ENCODE measurements around the gene STAU1.
"Not testable (repeated sequence)": the region's sequence is repeated elsewhere in the genome, so short reads cannot be mapped to it uniquely, and the experiment has no call there.

Gene STAU1

DNA sequence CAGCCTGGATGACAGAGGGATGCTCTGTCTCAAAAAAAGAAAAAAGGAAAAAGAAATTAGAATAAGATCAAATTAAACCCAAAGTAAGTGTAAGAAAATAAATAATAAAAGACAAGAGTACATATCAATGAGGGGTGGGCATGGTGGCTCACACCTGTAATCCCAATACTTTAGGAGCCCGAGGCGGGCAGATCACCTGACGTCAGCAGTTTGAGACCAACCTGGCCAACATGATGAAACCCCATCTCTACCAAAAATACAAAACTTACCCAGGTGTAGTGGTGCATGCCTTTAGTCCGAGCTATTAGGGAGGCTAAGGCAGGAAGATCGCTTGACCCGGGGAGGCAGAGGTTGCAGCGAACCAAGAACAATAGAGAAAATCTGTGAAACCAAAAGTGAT lies 14.9 kb upstream of the STAU1 start:
- no peak for DNase-seq (ENCODE audit: low read depth)

DNA sequence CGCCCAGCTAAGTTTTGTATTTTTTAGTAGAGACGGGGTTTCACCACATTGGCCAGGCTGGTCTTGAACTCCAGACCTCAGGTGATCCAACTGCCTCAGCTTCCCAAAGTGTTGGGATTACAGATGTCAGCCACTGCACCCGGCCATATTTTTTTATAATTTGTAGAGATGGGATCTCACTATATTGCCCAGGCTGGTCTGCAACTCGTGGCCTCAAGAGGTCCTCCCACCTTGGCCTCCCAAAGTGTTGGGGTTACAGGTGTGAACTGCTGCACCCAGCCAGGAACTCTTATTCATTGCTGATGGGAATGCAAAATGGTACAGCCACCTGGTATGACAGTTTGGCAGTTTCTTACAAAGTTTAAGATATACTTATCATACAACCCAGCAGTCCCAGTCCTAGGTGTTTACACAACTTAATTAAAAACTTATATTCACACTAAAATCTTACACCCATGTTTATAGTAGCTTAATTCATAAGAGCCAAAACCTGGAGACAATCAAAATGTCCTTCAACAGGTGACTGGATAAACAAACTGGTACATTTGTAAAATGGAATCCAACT lies 11.7 kb upstream of the STAU1 start:
- no peak for DNase-seq (ENCODE audit: low read depth)

DNA sequence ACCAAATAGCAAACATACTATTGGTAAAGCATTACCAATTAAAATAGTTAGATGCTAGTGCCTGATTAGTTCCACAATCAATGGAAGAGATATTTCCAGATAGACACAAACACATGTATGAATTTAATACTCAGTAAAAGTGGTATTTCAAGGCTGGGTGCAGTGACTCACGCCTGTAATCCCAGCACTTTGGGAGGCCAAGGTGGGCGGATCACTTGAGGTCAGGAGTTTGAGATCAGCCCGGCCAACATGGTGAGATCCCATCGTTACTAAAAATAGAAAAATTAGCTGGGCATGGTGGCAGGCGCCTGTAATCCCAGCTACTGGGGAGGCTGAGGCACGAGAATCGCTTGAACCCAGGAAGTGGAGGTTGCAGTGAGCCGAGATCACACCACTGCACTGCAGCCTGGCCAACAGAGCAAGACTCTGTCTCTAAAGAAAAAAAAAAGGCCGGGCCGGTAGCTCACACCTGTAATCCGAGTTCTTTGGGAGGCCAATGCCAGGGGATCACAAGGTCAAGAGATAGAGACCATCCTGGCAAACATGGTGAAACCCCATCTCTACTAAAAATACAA lies 4.9 kb upstream of the STAU1 start:
- not testable (repeated sequence) for DNase-seq (ENCODE audit: low read depth)

DNA sequence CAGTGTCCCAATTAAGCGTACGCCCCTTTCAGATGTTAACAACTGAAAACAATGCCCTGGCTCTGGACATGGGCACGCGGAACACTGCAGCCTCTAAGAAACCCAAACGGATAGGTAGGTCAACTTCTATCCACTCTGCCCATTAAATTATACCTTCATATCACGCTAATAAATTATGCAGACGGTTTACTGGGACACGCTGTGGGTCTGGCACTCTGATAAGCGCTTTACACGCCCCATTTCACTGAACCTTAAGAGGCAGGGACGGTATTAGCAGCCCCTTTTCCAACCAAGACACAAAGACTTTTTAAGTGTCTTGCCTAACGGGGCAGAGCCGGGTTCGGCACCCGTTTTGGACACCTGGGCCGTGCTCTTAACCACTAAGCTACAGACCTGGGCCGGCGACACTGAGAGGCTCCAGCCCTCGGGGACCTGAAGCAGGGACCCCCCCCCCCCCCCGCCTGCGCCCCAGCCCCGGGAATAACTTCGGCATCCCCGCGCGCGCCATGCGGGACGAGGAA lies 744 bp downstream of the STAU1 start:
- no peak for DNase-seq (ENCODE audit: low read depth)

DNA sequence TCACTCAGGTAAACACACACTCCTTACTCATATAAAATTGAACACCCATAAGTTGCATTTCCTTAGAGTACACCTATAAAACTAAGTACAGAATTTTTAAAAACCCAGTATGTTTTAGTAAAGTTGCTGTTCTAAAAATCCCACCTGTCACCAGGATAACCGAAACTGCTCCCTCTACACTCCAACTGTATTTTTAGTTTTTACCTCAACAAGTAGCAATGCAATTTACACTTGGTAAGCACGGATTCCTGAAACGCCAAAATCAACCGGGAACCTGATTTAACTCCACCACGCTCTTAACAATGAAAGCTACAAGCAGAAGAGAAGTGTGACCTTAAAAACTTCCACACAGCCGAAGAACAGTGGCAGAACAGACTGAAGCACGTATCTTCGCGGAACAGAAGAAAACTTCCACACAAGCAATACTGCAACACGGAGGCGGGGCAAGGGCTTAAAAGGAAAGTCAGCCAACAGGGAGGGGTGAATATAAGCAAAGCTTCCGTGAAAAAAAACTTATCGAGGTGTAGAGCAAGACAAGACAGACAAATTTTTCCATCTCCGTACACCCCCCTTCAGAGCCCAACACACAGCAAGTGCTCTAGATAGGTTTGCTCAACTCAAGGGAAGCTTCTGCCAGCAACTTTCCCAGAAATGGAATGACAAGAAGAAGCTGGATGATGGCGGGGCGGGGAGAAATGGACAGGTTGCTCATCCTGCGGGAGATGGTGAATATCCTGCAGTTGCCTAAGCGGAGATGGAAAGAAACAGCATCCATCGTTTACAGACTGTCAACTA lies 1.4 kb downstream of the STAU1 start:
- peak; percentile 40 for DNase-seq (ENCODE audit: low read depth)

DNA sequence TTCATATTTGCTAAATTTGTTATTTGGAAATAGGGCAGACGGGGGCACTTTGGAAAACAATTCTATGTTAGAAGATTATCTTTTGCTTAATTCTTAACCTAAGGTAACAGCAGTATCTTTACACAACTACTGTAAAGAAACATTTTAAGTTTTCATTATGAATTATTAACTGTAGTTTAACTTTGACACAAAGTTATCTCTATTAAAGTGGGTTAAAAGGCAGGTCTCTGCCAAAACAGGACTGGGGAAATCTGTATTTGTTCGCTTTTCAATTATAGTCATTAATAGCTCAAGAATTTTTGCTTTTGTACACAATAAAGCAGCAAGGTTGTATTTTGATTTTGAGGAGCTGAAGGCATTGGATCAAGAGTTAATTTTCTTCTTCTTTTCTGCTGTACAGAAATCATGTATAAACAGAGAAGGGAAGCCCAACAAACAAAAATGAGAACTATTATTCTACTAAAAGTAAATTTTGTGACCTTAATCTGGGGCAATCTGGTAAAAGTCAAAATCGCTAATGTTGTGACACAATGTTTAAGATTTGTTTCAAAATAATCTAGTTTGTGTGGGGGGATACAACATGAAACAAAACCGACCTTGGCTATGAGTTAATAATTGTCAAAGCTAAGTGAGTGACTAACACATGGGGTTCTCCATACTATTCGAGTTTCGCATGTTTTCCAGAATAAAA lies 2.9 kb downstream of the STAU1 start:
- no peak for DNase-seq (ENCODE audit: low read depth)

DNA sequence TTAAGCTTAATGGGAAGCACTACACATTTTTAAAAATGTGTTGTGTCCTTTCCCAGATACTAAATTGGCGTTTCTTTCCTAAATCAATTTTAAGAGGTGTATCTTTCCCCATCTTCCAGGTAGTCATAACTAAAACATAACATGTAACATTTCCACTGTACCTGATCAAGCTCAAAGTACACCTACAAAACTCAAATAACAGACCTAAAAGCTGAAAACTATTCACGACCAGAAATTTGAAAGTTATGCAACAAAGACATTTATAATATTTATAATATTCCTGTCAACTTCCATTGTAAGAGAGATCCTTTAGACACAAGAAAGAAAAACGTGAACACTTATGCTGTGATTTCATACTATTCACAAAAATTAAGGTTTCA lies 3.5 kb downstream of the STAU1 start:
- DNase-seq (ENCODE audit: low read depth): no peak

DNA sequence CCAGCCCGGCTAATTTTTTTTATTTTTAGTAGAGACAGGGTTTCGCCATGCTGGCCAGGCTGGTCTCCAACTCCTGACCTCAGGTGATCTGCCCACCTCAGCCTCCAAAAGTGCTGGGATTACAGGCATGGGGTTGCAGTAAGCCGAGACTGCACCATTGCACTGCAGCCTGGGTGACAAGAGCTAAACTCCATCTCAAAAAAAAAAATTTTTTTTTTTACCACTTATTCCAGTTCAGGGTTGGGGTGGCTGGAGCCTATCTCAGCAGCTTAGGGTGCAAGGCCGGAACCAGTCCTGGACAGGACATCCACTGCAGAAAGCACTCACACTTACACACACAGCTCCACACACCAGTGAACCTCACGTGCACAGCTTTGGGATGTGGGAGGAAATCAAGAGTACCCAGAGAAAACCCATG lies 4.0 kb downstream of the STAU1 start:
- DNase-seq (ENCODE audit: low read depth): not testable (repeated sequence)

DNA sequence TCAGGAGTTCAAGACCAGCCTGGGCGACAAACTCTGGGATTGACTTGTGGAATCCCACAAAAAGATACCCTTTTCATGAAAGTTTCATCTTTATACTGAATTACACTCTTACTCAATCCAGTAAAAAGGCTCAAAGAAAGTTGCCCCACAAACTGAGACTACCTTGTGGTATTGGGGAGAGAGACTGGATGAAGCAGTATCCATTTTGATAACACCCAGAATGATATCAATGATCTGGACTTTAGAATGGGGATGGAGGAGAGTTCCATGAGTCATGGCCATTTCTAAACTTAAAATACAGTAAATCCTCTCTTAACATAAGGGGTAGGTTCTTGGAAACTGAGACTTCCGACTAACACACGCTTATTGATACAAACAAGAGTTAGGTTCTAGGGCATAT lies 4.7 kb downstream of the STAU1 start:
- no peak for DNase-seq (ENCODE audit: low read depth)

DNA sequence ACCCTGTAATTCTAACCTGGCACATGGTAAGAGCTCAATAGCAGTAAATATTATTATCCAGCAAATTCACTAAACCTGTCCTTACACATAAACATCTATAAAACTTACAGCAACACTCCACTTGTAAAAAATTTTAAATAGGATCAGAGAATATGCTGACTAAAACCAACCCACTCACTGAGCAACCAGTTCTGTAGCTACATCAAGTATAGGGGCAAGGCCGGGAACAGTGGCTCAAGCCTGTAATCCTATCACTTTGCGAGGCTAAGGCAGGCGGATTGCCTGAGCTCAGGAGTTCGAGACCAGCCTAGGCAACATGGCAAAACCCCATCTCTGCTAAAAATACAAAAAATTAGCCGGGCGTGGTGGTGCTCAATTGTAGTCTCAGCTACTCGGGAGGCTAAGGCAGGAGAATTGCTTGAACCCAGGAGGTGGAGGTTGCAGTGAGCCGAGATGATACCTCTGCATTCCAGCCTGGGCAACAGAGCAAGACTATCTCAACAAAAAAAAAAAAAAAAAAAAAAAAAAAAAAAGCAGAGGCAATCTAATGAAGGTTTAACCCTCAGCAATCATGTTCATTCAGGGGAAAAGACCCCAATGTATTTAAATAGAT lies 6.8 kb downstream of the STAU1 start:
- DNase-seq (ENCODE audit: low read depth): no peak

DNA sequence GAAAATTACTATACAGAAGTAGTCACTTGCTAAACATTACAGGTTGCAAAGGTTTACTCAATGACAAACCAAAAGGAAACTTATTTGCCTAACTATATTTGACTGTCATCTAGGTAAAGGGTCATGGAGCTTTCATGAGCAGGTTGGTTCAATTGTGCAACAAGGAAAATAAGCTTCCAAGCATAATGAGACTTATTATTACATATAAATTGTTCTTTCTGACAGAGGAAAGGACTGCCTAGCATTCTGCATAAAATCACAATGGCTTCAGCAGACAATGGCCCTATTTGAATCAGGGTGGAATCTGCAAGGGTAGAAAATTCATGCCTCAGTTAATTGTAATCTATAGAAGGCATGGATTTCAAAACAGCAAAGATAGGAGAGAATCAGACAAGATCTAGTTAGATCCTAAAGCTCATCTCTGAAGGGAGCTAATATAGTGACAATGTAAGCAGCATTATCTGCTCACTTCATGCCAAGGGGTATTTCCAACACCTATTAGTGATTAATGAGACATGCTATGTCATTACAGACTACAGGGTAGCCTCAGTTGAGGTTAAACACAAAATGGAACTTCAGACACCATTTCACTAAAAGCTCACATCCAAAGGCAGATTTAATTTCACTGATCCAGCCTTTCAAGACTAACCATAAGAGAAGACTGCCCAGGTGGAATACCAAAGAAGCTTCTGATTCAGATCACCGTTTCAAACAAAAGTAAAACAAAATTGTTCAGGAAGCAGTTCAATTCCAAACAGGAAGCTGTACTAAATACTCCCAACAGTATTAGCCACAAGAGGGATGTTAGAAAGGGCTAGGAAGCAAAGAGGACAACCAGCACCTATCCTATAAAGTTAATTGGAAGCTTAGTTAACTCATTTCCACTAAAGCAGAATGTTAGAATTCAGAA lies 8.5 kb downstream of the STAU1 start:
- no peak for DNase-seq (ENCODE audit: low read depth)

DNA sequence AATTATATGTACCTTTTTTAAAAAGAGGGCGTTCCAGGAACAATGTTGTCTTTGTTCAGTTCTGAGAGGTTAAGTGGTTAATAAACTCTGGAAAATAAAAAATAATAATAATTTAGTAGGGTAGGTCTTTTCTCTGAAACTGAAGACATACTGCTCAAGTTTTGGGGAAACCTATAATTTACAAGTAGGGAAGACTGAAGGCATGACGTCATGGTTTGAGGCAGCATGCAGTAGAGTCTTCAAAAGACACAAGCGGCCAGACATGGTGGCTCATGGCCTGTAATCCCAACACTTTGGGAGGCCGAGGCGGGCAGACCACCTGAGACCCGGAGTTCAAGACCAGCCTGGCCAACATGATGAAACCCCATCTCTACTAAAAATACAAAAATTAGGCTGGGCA lies 14.0 kb downstream of the STAU1 start:
- no peak for DNase-seq (ENCODE audit: low read depth)

DNA sequence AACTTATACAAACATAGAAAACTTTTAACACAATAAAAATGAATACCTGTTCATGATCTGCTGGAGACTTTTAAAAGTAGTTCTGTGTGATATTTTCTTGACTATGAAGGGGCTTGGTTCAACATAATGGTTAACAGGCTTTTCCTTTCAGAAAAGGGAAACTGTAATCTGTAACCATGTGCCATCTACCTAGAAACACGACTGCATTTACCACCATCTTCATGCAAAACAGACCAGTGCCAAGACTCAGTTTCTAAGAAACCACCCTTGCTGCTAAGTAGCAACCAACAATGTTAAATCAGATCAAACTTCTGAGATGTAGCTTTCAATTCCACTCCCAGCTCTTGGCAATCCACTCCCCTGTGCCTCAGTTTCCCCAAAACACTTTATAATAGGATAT lies 15.7 kb downstream of the STAU1 start:
- no peak for DNase-seq (ENCODE audit: low read depth)

DNA sequence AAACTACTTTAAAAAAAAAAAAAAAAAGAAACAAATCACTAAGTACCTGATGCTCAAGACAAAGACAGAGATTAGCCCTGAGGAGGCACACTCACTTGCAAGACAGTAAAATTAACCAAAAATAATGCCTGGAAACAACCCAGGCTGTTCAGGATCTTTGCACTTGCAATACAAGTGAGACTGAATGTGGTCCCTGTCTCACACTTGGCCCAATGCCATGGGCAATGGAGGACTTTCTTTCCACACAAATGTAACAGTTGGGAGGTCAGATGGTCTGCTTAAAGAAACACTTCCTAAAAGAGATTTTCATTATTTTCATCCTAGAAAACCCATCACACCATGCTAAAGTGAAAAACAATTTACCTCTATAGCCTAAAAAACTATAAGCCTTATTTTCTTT lies 16.2 kb downstream of the STAU1 start:
- no peak for DNase-seq (ENCODE audit: low read depth)

DNA sequence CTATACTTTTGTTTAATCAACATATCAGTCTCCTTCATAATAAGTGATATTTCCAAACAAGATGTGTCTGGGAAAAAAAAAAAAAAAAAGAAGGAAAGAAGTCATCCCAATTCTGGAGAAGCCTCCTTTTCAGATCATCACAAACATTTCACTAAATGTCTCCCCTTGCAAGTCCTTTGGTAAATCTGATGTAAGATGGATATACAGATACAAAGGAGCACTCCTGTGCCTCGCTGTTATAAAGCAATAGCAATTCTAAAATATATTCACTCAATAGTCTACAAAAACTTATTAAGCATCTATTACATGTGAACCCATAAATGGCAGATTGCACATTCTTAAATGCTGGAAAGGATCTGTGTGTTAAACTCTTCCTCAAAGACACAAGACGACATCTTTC lies 17.4 kb downstream of the STAU1 start:
- no peak for DNase-seq (ENCODE audit: low read depth)

DNA sequence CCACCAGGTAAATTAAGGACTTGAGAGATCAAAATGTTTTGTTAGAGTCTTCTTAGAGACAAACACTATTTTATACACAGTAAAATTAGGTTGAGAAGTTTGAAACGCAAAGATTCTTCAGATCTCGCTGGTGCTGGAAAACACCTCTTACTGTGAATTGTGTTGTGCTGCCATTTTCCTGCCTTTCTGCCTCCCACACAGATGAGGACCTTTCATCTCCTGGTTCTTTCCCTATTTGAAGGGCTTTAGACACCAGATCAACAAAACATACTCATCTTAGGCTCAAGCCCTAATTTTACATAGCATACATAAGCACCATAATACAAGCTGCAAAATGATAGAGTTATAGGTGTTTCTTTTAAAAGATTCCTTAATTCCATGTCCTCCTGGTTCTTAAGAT lies 18.6 kb downstream of the STAU1 start:
- DNase-seq (ENCODE audit: low read depth): no peak

DNA sequence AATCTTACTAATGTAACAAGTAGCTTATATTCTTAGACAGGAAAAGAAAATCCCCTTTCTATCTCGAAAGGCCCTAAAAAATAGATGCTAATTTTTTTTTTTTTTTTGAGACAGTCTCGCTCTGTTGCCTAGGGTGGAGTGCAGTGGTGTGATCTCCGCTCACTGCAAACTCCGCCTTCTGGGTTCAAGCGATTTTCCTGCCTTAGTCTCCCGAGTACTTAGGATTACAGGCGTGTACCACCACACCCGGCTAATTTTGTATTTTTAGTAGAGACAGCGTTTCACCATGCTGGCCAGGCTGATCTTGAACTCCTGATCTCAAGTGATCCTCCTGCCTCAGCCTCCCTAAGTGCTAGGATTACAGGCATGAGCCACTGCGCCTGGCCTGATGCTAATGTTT lies 19.3 kb downstream of the STAU1 start:
- DNase-seq (ENCODE audit: low read depth): not testable (repeated sequence)

DNA sequence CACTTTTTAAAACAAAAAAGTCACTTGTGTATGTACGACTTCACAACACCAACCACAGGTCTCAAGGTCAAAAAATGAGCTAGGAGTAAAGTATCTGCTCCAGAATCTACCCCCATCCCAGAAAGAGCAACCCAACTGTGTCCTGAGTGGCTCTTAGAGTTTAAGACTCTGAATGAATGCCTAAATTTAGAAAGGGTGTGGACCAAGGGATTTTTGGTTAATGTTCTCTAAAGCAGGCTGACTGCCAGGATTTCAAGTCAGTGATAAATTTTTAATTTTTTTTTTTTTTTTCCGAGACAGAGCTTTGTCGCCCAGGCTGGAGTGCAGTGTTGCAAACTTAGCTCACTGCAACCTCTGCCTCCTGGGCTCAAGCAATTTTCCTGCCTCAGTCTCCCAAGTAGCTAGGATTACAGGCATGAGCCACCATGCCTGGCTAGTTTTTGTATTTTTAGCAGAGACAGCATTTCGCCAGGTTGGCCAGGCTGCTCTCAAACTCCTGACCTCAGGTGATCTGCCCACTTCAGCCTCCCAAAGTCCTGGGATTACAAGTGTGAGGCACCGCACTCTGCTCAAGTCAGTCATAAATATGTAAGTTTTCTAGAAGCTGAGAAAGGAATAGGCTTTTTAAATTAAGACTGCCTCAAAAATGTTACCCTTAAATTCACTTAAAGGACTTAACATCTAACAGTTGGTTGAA lies 20.2 kb downstream of the STAU1 start:
- no peak for DNase-seq (ENCODE audit: low read depth)

DNA sequence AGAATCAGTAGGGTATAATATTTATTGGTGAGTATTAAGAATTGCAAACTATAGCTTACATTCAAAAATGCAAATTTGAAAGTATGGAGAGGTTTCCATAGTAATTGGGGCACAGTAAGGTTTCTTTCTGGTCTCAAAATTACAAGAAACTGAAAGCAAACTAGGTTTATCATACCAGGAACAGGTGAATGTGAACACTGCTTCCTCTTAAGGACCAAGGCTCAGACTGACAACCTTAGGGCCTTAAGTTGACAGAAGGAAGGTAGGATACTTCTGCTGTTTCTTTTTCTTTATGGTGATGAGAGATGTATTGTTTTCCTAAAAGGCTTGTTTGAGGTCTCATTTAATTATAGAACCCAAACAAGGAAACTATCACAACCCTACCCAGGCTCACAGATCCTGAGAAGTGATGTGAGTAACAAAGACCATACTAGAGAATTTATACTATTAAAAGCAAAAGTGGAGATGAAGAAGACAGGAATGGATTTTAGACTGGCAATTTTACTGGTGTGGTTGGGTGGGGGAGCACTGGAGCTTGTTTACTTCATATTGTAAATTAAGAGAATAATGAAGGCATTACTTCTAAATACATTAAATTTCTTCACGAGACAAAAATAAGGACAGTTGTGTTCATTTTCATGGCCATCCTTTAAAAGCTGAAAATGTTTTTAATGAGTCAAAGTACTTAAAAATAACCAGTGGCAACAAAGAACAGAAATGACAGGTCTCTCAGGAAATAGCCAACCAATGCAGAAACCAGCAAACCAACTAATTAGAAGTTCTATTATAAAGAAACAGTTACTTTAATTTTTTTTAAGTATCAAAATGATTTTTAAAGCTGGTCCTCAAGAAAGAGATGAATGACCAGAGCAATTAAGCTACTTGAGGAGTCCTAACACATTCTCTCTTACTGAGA lies 21.3 kb downstream of the STAU1 start:
- DNase-seq (ENCODE audit: low read depth): no peak

DNA sequence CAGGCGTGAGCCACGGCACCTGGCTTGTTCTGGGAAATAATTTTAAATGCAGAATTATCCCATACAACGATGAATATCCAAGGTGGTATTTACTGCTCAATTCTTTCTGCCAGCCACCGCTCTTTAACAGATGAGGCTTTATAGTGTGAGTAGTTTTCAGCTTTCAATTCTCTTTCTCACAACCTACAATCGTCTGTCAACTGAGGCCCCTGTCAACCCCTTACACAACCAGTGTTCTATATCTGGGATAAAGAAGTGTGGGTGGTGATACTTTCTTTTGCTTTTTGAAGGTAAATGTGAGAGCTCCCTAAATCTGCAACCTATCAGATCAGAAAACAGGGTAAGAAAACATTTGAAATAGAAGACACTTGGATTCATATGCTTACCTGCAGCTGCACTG lies 22.5 kb downstream of the STAU1 start:
- no peak for DNase-seq (ENCODE audit: low read depth)

Data from T-helper 22 cell (primary cell).